ENCODE measurements around the gene IKBIP.

The IKBIP gene

GRCh38 chr12:98678946-98679610 is 34.5 kb upstream of the IKBIP start:
- Histone ChIP-seq H3K27ac (no peak overlapping the region), H3K9me3 (ENCODE audit: severe bottlenecking) (no peaks in the 10 kb centered on the region), H3K27me3 (ENCODE audit: insufficient read depth, low read depth, severe bottlenecking) (no peaks in the 10 kb centered on the region), H3K4me3 (ENCODE audit: low read depth, low read length) (no peak overlapping the region), H3K36me3 (peaks cover 62% of the 10 kb centered on the region)
- no peak for DNase-seq
- TF ChIP-seq CTCF (IDR thresholded peaks at IDR 0.05; ENCODE audit: low read depth, low read length), result no peak

- Histone ChIP-seq H3K27me3 (ENCODE audit: insufficient read depth, low read depth, severe bottlenecking) (no peaks in the 10 kb centered on the region), H3K4me3 (ENCODE audit: low read depth, low read length) (no peak overlapping the region), H3K27ac (no peak overlapping the region), H3K36me3 (peaks cover 61% of the 10 kb centered on the region), H3K9me3 (ENCODE audit: severe bottlenecking) (no peaks in the 10 kb centered on the region)
- no peak for DNase-seq
- no peak for TF ChIP-seq CTCF (IDR thresholded peaks at IDR 0.05; ENCODE audit: low read depth, low read length)
Observed at GRCh38 chr12:98678236-98678945, 33.8 kb upstream of the IKBIP start.

GRCh38 chr12:98674841-98675240 is 30.3 kb upstream of the IKBIP start:
- DNase-seq, result no peak
- Histone ChIP-seq H3K9me3 (ENCODE audit: severe bottlenecking) (no peaks in the 10 kb centered on the region), H3K36me3 (peaks cover 41% of the 10 kb centered on the region)

GRCh38 chr12:98671459-98671858 is 26.9 kb upstream of the IKBIP start:
- Histone ChIP-seq H3K36me3 (peaks cover 48% of the 10 kb centered on the region), H3K27me3 (ENCODE audit: insufficient read depth, low read depth, severe bottlenecking) (no peaks in the 10 kb centered on the region), H3K4me3 (ENCODE audit: low read depth, low read length) (no peak overlapping the region), H3K27ac (no peak overlapping the region), H3K9me3 (ENCODE audit: severe bottlenecking) (no peaks in the 10 kb centered on the region)
- no peak for DNase-seq
- TF ChIP-seq CTCF (IDR thresholded peaks at IDR 0.05; ENCODE audit: low read depth, low read length), result no peak

More at GRCh38 chr12:98674841-98675240, 30.3 kb upstream of the IKBIP start:
- no peak overlapping the region for H3K27ac ChIP-seq
- TF ChIP-seq CTCF (IDR thresholded peaks at IDR 0.05; ENCODE audit: low read depth, low read length), result no peak
- H3K27me3 ChIP-seq (ENCODE audit: insufficient read depth, low read depth, severe bottlenecking), result no peaks in the 10 kb centered on the region
- no peak overlapping the region for H3K4me3 ChIP-seq (ENCODE audit: low read depth, low read length)

- no peak for TF ChIP-seq CTCF (IDR thresholded peaks at IDR 0.05; ENCODE audit: low read depth, low read length)
- Histone ChIP-seq H3K9me3 (ENCODE audit: severe bottlenecking) (no peaks in the 10 kb centered on the region), H3K27ac (no peak overlapping the region), H3K36me3 (peaks cover 54% of the 10 kb centered on the region), H3K4me3 (ENCODE audit: low read depth, low read length) (no peak overlapping the region), H3K27me3 (ENCODE audit: insufficient read depth, low read depth, severe bottlenecking) (no peaks in the 10 kb centered on the region)
- no peak for DNase-seq
Observed at GRCh38 chr12:98669751-98670150, 25.2 kb upstream of the IKBIP start.
